HG03558 (cell line): ENCODE measurements around the gene AQP5.
A peak's percentile ranks its signal among the peaks of the same experiment; 100 is the strongest.

Experiments used
- ATAC-seq: cut with Tn5 transposase; IDR thresholded peaks from one replicate; pipeline ENCODE4 v1.9.1; 2021; ENCODE audit warnings: moderate number of reproducible peaks; ENCODE audit not compliant: unreplicated experiment; ENCODE audit errors: extremely low read depth

AQP5 gene

DNA sequence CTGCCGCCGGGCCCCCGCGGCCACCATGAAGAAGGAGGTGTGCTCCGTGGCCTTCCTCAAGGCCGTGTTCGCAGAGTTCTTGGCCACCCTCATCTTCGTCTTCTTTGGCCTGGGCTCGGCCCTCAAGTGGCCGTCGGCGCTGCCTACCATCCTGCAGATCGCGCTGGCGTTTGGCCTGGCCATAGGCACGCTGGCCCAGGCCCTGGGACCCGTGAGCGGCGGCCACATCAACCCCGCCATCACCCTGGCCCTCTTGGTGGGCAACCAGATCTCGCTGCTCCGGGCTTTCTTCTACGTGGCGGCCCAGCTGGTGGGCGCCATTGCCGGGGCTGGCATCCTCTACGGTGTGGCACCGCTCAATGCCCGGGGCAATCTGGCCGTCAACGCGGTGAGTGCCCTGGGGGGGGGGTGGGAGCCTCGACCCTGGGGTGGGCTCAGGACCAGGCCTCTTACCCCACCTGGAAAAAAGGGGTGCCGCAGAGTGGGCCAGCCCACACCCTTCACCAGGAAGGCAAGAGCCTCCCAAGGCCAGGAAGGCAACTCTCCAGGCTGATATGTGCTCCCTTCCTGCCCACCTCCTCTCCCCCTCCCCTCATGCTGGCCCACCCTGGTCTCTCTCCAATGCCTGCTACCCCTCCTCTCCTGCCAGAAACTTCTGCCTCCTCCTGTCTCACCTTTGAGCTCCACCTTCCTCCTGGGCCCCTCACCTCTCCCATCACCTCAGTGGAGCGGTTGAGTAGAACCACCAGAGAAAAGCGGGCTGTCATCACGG is 507 bp downstream of the AQP5 start:
- no peak for ATAC-seq

GRCh38 chr12:49962861-49963765 is 1.4 kb downstream of the AQP5 start:
- no peak for ATAC-seq

DNA sequence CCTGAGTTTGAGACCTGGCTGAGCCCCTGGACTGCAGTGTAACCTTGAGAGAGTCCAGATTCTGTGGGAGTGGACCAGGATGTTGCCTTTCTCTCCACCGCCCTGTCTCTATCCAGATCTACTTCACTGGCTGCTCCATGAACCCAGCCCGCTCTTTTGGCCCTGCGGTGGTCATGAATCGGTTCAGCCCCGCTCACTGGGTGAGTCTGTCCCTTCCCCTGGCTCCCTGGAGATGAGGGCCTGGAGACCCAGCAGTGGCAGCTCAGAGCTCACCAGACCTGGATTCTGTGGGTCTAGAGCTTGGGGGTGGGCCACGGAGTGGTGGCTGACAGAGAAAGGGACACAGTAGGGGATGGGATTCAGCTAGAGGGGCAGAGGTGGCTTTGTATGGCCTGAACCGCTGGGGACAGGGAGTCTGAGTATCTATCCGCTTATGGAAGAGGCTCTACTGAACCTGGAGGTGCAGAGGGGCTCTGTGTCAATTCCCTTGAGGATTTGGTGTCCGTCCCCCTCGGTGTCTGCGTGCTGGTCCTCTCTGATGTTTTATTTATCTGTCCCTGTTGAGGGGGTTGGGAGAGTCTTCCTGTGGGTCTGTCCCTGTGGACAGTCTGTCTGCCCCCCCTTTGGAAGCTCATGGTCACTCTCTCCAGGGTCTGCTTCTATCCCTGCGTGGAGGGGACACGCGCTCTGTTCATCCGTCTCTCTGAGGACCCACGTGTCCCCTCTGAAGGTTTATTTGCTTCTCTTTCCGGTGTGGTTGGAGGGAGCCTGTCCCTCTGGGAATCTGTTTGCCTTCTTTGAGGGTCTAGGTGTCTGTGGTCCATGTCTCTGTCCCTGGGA is 2.5 kb downstream of the AQP5 start:
- no peak for ATAC-seq

DNA sequence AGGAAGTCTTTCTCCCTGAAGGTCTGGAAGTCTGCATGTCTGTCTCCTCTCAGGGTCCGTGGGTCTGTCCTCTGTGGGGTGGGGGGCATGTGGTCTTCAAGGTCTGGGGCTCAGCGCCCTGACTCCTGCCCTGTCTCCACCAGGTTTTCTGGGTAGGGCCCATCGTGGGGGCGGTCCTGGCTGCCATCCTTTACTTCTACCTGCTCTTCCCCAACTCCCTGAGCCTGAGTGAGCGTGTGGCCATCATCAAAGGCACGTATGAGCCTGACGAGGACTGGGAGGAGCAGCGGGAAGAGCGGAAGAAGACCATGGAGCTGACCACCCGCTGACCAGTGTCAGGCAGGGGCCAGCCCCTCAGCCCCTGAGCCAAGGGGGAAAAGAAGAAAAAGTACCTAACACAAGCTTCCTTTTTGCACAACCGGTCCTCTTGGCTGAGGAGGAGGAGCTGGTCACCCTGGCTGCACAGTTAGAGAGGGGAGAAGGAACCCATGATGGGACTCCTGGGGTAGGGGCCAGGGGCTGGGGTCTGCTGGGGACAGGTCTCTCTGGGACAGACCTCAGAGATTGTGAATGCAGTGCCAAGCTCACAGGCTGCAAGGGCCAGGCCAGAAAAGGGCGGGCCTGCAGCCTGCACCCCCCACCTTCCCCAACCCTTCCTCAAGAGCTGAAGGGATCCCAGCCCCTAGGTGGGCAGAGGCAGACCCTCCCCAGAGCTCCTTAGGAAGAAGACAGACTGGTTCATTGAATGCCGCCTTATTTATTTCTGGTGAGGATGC is 3.4 kb downstream of the AQP5 start:
- ATAC-seq: no peak

- no peak for ATAC-seq
Observed at GRCh38 chr12:49965836-49966235, 4.2 kb downstream of the AQP5 start.

- no peak for ATAC-seq
Observed at GRCh38 chr12:49966511-49967041, 4.9 kb downstream of the AQP5 start.

- ATAC-seq: peak; percentile 49
Observed at GRCh38 chr12:49967042-49967776, 5.5 kb downstream of the AQP5 start.

DNA sequence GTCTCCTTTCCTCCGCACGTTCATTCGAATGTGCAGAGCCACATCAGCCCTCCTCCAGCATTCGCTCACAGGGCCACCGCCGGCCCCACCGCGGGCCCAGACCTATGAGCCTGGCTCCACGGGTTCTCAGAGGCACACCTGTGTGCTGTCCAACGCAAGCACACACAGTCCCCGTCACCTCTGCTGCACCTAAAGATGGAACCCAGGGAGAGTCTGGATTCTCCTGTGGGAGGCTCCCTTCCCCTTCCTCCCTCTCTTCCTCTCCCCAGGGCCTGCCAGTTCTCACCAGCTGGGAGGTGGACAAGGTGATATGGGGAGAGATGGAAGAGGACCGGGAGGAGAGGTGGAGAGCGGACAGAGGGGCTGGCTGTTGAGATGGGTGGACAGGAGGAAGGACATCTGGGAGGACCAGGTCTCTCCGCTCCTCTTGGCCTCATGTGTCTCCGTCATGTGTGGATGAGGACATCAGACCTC is 6.1 kb downstream of the AQP5 start:
- ATAC-seq: no peak

DNA sequence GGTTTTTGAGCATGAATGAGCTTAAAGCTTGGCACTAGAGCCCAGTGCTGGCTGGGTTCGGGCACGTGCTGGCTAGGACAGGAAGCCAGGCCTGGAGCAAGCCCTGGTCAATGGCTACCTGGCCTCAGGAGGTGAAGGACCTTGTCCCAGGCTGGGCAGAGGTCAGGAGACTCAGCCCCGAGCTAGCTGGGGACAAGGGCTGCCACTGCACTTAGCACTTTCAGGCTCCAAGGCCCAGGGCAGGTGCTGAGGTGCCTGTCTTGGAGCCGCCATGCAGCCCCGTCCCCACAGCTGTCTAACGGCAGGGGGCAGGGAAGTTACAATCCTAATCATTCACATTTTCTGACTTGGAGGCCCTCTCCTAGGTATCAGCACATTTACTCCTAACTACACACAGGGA is 6.8 kb downstream of the AQP5 start:
- no peak for ATAC-seq

GRCh38 chr12:49969027-49969426 is 7.4 kb downstream of the AQP5 start:
- no peak for ATAC-seq

DNA sequence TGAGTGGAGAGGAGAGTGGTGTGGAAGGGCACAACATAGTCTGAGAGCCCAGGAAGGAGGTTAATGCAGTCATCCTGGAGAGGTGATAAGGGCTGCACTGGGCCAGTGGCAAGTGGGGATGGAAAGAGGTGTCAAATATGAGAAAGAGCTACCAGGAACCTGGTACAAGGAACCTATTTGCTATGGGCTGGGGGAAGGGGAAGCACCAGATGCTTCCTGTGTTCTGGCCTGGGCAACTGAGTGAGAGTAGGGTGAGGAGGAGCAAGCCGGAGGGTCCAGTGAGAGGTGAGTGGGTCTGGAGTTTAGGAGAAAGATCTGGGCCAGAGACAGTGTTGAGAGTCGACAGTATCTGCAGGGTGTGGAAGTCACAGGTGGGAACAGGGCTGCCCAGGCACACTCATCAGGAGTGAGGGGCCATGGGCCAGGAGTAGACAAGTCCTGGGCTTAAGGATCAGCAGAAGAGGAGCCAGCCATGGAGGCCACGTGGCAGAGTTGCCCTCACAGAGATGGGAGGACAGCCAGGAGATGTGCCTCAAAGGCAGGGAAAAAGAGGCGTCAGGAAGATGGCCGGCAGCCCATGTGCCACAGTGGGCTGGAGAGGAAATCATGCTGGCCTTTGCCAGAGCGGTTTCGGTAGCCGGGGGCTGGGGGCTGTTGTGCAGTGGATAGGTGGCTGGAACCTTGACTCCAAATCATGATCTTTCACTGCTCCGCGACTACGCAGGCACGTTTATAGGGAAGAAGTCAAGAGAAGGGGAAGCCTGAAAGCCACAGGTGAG is 8.2 kb downstream of the AQP5 start:
- no peak for ATAC-seq

DNA sequence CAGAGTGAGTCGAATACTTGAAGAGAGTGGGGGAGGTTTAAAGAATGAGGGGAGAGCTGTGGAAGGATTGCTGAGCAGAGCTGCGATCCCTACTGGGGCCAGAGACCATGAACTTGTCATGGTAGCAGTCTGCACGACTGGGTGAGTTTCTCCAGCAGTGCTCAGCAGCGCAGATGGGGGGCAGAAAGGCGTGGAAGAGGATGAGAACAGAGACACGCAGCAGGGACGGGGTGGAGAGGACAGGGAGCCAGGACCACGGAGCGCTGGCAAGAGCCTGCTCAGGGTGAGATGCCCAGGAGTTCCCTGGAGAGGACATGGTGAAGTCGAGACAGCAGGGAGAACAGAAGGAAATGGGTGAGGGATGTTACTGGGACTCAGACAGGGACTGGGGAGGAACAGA is 9.0 kb downstream of the AQP5 start:
- no peak for ATAC-seq

DNA sequence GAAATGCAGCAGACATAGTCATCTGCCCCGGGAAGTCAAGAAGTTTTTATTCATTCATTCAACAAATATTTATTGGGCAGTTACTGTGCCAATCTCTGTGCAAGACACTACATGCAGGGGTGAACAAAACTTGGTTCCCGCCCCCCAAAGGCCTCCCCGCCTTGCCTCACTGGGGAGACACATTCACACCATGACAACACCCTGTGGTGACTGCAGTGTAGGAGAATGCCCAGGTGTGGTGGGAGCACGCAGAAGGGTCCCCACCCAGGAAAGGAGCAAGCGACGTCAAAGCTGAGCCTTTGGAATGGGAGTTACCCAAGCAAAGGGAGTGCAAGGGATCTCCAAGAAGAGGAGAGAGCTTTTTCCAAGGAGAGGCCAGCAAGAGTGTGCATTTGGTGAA is 9.5 kb downstream of the AQP5 start:
- no peak for ATAC-seq

- no peak for ATAC-seq
Observed at GRCh38 chr12:49972129-49972528, 10.5 kb downstream of the AQP5 start.

GRCh38 chr12:49972641-49973360 is 11.1 kb downstream of the AQP5 start, which contains the start of gene AQP6:
TSS of gene AQP6 (plus strand) at chr12:49972947. CDS start at chr12:49973174, 227 bp downstream.
- no peak for ATAC-seq

GRCh38 chr12:49973361-49973830 is 11.7 kb downstream of the AQP5 start:
- ATAC-seq: no peak

- no peak for ATAC-seq
Observed at GRCh38 chr12:49974231-49974675, 12.6 kb downstream of the AQP5 start.
